NCI-H748 (cell line): ENCODE data around the gene NOC2L.
A peak's percentile ranks its signal among the peaks of the same experiment; 100 is the strongest.

ENCODE experiments used
- DNase-seq: peaks from one replicate; lab custom pipeline; 2025; ENCODE audit not compliant: unreplicated experiment; lab: John Stamatoyannopoulos, UW

Gene NOC2L

DNA sequence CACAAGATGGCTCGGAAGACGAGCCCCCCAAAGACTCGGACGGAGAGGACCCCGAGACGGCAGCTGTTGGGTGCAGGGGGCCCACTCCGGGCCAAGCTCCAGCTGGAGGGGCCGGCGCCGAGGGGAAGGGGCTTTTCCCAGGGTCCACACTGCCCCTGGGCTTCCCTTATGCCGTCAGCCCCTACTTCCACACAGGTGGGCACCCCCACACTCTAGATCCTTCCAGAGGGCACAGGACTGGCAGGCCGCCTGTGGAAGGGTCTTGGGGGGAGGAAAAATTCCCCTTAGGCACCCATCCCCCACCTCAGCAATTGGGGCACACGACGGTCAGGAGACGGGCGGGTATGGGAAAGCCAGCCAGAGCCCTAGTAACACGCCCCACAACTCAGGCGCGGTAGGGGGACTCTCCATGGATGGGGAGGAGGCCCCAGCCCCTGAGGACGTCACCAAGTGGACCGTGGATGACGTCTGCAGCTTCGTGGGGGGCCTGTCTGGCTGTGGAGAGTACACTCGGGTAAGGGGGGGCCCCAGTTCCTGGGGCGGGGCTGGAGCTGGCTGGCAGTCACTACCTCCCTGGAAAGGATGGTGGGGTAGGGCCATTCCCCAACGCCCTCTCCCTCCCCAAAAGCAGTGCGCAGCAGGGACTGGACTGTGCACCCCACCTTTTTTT lies 16.1 kb downstream of the NOC2L start:
- peak; percentile 19 for DNase-seq

DNA sequence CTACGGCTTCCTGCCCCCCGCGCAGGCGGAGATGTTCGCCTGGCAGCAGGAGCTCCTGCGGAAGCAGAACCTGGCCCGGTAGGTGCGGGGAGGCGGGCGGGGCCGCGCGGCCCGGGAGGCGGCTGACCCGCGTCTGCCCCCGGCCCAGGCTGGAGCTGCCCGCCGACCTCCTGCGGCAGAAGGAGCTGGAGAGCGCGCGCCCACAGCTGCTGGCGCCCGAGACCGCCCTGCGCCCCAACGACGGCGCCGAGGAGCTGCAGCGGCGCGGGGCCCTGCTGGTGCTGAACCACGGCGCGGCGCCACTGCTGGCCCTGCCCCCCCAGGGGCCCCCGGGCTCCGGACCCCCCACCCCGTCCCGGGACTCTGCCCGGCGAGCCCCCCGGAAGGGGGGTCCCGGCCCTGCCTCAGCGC lies 16.6 kb downstream of the NOC2L start:
- peak; percentile 44 for DNase-seq

DNA sequence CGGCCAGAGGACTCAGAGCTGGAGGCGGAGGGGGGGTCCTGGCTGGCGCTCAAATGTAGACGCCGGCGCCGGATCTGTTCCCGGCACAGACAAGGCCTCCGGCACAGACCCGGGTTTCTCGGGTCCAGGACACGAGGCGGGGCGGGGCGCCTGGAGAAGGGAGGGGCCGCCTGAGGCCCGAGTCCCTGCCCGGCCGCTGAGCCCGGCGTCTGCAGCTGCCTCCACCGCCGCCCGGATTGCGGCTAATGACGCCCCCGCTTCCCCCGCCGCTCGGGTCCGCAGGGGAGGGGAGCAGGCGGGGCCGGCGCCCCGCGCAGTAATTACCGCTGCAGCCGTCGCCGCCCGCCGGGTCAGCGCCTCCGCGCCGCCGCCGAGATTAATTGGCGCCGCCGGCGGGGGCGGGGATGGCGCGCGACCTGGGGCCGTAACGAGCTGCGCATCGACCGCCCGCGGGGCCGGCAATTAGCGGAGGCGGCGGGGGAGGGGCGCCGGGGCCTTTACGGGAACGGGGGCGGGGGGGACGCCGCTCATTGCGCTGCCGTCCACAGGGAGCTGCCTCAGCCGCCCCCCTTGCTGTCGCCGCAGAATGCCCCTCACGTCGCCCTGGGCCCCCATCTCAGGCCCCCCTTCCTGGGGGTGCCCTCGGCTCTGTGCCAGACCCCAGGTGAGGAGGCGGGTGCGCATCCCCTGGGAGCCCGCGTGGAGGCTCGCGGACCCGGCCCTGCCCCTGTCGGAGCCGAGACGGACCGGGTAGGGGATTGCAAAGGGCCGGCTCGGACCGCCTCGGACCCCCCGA lies 17.3 kb downstream of the NOC2L start:
- peak; percentile 89 for DNase-seq

DNA sequence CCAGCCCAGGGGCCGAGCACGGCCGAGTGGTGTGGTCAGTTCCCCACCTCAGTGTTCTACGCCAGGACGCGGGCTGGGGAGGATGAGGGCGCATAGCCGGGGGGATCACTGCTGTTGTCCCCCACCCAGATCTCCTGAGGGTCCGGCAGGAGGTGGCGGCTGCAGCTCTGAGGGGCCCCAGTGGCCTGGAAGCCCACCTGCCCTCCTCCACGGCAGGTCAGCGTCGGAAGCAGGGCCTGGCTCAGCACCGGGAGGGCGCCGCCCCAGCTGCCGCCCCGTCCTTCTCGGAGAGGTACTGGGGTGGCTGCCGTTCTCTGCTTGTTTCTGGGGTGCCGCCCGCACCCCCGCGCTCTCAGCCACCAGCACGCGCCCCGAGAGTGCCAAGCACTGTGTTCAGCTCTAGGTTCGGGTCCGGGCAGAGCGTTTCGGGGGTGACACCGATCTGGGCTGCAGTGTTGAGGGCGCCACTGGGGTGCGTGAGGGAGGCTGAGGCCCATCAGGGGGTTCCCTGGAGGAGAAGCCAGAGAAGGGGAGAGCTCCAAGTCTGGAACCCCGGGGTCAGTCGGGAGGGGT lies 18.0 kb downstream of the NOC2L start:
- DNase-seq, result no peak

DNA sequence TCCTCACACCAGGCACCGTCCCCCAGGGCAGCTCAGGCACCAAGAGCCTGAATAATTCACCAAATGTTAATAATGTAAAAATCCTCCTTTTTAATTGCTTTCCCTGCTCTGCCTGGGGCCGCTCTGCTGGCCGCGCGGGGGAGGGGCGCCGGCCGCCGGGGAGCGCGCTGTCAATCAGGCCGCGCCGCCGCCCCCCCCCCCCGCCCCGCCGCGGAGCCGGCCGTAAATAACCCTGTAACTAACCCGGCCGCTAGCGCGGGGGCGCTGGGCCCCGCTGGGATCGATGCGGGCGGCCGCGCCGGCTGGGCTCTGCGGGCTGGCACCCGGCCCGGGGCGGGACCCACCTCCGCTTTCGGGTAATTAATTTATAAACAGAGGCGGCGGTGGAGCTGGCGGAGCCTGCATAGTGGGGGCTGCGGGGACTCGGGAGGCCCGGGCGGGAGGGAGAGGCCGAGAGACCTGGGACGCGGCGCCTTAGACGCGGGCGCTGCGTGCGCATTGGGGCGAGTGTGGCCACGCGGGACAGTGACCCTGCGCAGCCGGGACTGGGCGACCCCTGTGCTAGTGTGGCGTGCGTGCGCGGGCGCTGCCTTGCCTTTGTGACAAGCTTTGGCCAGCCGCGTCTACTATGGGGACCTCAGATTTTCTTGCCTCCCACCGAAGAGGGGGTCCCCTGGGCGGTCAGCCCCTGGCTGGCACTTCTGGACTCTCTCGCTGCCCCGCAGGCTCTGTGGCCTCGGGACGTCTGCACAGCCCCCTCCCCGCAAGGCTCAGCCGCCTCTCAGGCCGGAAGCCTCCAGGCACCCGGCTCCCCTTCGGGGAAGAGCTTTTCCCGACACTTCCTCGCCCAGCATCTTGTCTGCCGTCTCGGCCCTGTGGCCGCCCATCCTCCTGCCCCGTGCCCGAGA lies 18.7 kb downstream of the NOC2L start:
- peak; percentile 69 for DNase-seq

GRCh38 chr1:939511-940106 lies 19.4 kb downstream of the NOC2L start:
- DNase-seq, result no peak

- DNase-seq, result no peak
These were observed 20.2 kb downstream of the NOC2L start for GRCh38 chr1:938711-939489.

DNA sequence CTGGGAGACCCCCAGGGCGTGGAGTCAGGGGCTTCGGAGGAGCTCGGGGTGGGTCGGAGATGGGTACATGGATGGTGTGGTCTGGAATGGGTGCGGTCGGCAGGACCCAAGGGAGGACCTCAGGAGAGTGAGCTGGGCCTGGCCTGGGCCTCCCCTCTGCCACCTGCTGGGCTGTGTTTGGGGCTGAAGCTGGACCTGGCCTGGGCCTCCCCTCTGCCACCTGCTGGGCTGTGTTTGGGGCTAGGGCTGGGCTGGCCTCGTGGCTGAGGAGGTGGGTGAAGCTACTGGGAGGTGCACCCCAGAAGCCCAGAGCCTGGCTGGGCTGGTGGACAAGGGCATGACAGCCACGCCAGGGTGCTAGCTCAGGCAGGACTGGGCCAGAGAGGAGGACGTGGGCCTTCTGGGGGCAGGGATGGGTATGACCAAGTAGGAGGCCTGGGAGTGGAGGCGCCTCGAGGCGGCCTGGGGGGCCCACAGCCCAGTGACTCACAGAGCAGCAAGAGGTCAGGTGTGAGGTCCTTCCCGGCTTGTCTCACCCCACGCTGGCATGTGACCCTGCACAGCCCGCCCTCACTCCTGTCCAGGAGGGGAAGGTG lies 20.9 kb downstream of the NOC2L start:
- no peak for DNase-seq

DNA sequence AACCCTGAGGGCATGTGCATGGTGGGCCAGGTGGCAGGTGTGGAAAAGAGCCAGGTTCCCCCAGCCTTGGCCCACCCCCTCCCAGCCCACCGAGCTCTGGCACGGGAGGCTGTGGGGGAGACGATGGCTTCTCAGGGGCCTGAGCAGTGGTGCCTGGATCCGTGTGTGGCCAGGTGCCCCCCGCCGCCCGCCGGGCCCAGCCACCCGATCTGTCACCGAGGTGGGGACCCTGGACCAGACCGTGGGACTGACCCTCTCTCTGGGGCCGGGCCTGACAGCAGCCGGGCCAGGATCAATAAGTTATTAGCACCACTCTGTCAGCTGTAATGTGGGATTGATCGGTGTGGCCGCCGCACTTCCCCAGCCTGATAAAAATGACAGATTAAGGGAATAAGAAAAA lies 21.5 kb downstream of the NOC2L start:
- no peak for DNase-seq

DNA sequence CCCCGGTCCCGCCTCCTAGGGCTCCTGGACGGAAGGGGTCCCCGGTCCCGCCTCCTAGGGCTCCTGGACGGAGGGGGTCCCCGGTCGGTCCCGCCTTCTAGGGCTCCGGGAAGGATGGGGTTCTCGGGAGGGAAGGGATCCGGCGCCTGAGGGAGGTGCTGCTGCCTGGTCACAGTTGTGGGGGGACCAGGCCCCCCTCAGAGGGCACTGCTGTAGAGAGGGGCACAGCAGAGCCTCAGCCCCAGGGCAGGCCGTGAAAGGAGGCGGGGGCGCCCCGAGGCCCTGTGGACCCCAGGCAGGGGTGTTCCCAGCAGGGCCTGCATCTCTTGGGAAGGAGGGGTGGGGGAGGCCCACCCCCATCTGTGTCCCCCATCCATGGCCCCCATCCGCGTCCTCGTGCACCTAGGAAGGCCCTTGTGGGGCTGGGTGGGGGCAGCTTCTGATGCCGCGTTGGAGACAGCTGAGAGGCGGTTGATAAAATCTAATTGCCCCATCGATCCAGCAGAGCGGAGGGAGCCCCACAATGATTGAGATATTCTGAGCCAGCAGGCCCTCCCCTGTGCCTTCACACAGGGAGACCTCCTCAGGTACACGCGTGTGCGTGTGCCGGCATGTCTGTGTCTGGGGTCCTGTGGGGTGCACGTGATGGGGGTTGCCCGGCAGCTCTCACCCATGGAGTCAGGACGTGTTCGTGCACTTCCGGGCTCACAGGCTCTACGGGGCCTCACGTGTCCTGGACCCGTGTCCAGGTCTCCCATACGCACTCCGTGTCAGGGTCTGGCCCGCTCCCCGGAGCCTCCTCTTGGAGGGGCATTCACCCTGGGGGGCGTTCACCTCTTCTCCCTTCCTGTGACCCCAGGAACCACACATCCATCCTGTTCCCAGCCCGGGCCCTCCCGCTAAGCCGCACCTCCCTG lies 22.4 kb downstream of the NOC2L start:
- no peak for DNase-seq

GRCh38 chr1:935751-936231 lies 23.3 kb downstream of the NOC2L start:
- peak; percentile 88 for DNase-seq

- DNase-seq, result peak; percentile 46
These were observed 23.9 kb downstream of the NOC2L start for GRCh38 chr1:934991-935750.

- DNase-seq, result peak; percentile 14
These were observed 25.5 kb downstream of the NOC2L start for GRCh38 chr1:933603-933940.

DNA sequence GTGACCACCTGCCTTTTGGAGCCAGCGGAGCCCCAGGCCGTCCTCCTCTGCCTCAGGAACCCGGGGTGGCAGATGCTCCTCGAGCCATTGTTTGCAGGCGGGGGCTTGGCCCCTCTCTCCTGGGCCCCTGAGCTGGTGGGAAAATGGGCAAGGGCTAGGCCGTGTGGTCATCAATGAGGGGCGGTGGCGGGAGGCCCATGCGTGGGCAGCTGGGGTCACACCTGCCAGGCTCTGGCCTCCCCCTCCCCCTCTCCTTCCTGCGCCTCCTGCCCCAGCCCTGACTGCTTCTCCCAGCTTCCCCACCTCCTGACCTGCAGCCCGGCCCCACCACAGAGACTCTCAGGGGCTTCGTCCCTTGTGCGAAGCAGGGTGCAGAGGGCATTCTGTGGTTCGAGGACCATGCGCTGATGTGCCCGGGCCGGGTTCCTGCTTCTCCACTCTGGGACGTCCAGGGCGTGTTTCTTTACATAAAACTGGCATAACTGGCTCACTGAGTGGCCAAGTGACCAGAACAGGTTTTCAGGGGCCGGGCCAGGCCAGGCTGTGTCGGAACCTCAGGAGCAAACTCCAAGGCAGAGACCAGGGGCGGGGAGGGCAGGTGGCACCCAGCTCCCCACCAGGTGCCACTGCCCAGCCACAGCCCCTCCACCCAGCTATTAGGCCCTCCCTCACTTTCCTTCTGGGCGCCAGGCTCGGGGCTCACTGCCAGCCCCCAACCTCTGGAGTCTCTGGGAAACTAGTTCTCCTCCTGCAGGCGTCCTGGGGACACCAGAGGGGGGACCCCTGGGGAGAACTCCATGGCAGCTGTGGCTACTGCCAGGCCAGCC lies 26.1 kb downstream of the NOC2L start:
- DNase-seq, result no peak

GRCh38 chr1:932173-932510 lies 26.9 kb downstream of the NOC2L start:
- DNase-seq, result no peak

- DNase-seq, result no peak
These were observed 27.5 kb downstream of the NOC2L start for GRCh38 chr1:931380-932172.
